NT2/D1 (cell line): Measurements from ENCODE around the gene CYP19A1.

Experiments
- YY1 ChIP-seq: IDR thresholded peaks from 2 replicates; pipeline ENCODE4 v1.6.1; 2011; ENCODE audit not compliant: insufficient read length, insufficient read depth
- ZNF274 ChIP-seq: IDR thresholded peaks from 2 replicates; pipeline ENCODE4 v1.6.1; 2011; ENCODE audit warnings: mild to moderate bottlenecking, low read depth, low read length

GRCh38 chr15:51267703-51268083, 70.7 kb downstream of the CYP19A1 start:
- TF ChIP-seq YY1 (no peak), ZNF274 (no peak)
